Measurements from ENCODE around the gene CRISP1. TPM values are rescaled to one million over a fixed set of nuclear protein-coding genes. Genes with fewer than 3 reads are reported as not detected.

The CRISP1 gene
- total RNA-seq: not detected

DNA sequence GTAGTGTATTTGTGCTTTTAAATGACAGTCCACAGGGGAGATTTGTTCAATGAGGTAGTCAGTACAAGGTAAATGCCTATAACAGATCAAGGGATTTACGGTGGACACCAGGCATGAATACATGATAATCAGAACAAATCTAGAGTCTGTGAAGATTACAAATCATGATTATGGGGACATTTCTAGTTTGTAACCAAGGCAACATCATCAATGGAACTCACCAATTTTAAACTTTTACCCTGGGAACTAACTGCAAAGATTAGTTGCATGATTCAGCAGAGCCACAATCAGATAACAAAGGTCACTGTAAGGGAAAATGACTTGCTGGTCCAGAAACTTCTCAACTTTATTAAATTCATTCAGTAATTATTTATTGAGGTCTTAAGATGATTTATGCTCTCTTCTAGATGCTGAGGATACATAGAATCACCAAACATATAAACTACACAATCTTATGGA is at the start of gene CRISP1:
Gene CRISP1 (minus strand): TSS at position 51 of the 459 bp plus-strand sequence. CDS start 9,135 bp downstream, outside the sequence.
- Histone ChIP-seq H3K36me3 (no peaks in the 10 kb centered on the region), H3K27me3 (no peaks in the 10 kb centered on the region), H3K4me1 (no peaks in the 10 kb centered on the region), H3K4me3 (no peak within 1 kb of the TSS), H3K27ac (no peak within 1 kb of the TSS), H3K9me3 (no peaks in the 10 kb centered on the region)
- DNase-seq: no peak
- TF ChIP-seq, protein P1, sequence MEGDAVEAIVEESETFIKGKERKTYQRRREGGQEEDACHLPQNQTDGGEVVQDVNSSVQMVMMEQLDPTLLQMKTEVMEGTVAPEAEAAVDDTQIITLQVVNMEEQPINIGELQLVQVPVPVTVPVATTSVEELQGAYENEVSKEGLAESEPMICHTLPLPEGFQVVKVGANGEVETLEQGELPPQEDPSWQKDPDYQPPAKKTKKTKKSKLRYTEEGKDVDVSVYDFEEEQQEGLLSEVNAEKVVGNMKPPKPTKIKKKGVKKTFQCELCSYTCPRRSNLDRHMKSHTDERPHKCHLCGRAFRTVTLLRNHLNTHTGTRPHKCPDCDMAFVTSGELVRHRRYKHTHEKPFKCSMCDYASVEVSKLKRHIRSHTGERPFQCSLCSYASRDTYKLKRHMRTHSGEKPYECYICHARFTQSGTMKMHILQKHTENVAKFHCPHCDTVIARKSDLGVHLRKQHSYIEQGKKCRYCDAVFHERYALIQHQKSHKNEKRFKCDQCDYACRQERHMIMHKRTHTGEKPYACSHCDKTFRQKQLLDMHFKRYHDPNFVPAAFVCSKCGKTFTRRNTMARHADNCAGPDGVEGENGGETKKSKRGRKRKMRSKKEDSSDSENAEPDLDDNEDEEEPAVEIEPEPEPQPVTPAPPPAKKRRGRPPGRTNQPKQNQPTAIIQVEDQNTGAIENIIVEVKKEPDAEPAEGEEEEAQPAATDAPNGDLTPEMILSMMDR (IDR thresholded peaks at IDR 0.05): no peak
- TF ChIP-seq POLR2A (IDR thresholded peaks at IDR 0.05): no peak

DNA sequence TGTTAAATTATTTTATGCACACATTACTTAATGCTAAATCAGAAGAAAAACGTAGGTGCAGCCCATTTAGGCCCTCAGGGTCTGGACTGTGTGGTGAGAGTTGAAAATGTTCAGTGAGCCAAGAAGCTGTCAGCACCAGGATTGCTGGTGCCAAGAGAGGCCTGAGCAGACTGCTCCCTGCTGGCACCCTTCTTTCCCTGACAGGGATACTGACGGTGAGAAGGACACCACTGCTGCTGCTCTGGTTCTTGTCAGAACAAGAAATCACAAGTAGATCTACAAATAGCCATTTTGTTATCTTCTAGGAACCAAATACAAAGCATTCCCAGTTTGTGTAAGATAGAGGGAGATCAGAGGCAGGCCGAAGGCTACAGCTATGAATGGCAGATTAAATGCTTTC is 48.7 kb upstream of the CRISP1 start:
- Histone ChIP-seq H3K27ac (no peak overlapping the region), H3K4me1 (no peaks in the 10 kb centered on the region), H3K27me3 (no peaks in the 10 kb centered on the region), H3K9me3 (no peaks in the 10 kb centered on the region), H3K4me3 (no peak overlapping the region), H3K36me3 (no peaks in the 10 kb centered on the region)
- no peak for DNase-seq
- TF ChIP-seq, protein P1 (IDR thresholded peaks at IDR 0.05): no peak
- no peak for TF ChIP-seq POLR2A (IDR thresholded peaks at IDR 0.05)

DNA sequence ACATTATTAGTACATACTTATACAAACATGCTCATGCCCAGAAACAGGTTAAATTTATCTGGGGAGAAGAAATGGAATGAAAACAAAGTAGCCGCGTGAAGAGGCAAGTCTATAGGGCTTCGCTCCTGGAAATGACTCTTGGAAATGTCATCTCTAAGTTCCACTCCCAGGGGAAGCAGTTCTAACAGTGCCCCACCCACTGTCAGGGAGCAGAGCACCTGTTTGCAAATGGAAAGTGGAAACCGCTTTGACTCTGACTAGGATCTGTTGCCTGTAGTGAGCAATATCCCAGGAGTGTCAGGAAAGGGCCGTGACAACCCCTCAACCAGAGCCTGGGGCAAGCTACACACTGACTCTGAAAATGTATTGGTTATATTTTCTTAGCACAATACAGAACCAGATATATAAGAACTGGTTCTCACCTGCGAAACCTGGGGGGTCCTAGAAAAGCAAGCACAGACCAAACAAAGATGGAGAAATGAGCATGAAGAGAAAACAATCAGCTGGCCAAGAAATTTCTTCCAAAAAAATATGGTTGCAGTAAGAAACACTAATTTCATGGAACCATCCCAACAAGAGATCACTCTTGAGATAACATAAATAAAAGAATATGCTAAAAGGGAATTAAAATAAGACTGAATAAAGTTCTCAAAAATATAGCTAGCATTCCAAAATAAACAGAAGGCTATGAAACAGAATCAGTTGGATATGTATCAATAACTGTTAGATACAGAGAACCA is 47.5 kb upstream of the CRISP1 start:
- H3K27me3 ChIP-seq: no peaks in the 10 kb centered on the region
- no peaks in the 10 kb centered on the region for H3K9me3 ChIP-seq
- no peak overlapping the region for H3K27ac ChIP-seq
- H3K4me1 ChIP-seq: no peaks in the 10 kb centered on the region
- DNase-seq: no peak
- no peaks in the 10 kb centered on the region for H3K36me3 ChIP-seq
- no peak for TF ChIP-seq POLR2A (IDR thresholded peaks at IDR 0.05)
- TF ChIP-seq, protein P1 (IDR thresholded peaks at IDR 0.05): no peak
- no peak overlapping the region for H3K4me3 ChIP-seq

DNA sequence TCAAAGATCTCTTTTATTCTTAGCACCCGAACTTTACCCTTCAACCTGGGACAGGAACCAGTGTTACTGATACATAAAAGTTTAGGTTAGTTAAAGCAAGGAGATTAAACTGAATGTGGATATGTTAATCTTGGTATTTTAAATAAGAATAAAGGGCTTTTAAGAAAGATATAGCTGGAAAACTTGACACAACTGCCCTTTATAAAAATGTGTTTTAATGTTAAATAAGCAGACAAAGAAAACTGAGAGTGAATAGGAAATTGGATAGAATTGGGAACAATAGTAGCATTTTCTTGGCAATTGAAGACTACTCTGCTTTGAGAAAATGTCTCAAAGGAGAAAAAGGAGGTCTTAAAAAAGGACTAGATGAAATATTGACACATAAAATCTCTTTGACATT is 45.9 kb upstream of the CRISP1 start:
- H3K4me1 ChIP-seq: no peaks in the 10 kb centered on the region
- DNase-seq: no peak
- no peaks in the 10 kb centered on the region for H3K9me3 ChIP-seq
- no peak overlapping the region for H3K27ac ChIP-seq
- no peak overlapping the region for H3K4me3 ChIP-seq
- TF ChIP-seq POLR2A (IDR thresholded peaks at IDR 0.05): no peak
- TF ChIP-seq, protein P1 (IDR thresholded peaks at IDR 0.05): no peak
- no peaks in the 10 kb centered on the region for H3K27me3 ChIP-seq
- no peaks in the 10 kb centered on the region for H3K36me3 ChIP-seq

DNA sequence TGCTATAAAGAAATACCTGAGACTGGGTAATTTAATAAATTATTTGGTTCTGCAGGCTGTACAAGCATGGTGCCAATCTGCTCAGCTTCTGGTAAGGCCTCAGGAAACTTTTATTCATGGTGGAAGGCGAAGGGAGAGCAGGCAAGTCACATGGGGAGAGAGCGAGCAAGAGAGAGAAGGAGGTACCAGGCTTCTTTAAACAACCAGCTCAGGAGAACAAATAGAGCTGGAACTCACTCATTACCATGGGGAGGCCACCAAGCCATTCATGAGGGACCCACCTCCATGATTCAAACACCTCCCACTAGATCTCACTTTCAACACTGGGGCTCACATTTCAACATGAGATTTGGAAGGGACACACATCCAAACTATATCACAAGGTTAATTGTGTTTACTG is 44.9 kb upstream of the CRISP1 start:
- no peaks in the 10 kb centered on the region for H3K9me3 ChIP-seq
- TF ChIP-seq, protein P1 (IDR thresholded peaks at IDR 0.05): no peak
- no peak for TF ChIP-seq POLR2A (IDR thresholded peaks at IDR 0.05)
- no peaks in the 10 kb centered on the region for H3K27me3 ChIP-seq
- H3K4me1 ChIP-seq: no peaks in the 10 kb centered on the region
- no peak for DNase-seq
- no peaks in the 10 kb centered on the region for H3K36me3 ChIP-seq
- no peak overlapping the region for H3K4me3 ChIP-seq
- no peak overlapping the region for H3K27ac ChIP-seq
